H9 (cell line): ENCODE data around the gene TSPEAR. TPM values are rescaled to one million over a fixed set of nuclear protein-coding genes. Genes with fewer than 3 reads are reported as not detected.

Experiments
- DNase-seq: peaks from one replicate; pipeline ENCODE4 v3.0.0-alpha.2; 2017
- H2AFZ ChIP-seq: one replicate; pipeline ENCODE4 v1.6.1; 2013; ENCODE audit warnings: mild to moderate bottlenecking, low read length, control low read depth, moderate library complexity
- H2AK5ac ChIP-seq: 2 replicates; pipeline ENCODE4 v1.6.1; 2013; ENCODE audit warnings: low read length, control low read depth, mixed read lengths; ENCODE audit not compliant: insufficient read length
- H2BK120ac ChIP-seq: one replicate; pipeline ENCODE4 v1.6.1; 2013; ENCODE audit warnings: low read depth, mild to moderate bottlenecking, low read length, control low read depth, inconsistent platforms; ENCODE audit not compliant: poor library complexity, severe bottlenecking
- H2BK12ac ChIP-seq: 2 replicates; pipeline ENCODE4 v1.6.1; 2013; ENCODE audit warnings: low read length, control low read depth, mixed read lengths, low read depth; ENCODE audit not compliant: insufficient read length
- H2BK15ac ChIP-seq: 2 replicates; pipeline ENCODE4 v1.6.1; 2013; ENCODE audit warnings: low read depth, low read length, control low read depth
- H2BK20ac ChIP-seq: one replicate; pipeline ENCODE4 v1.6.1; 2013; ENCODE audit warnings: low read depth, mild to moderate bottlenecking, low read length, control low read depth, inconsistent platforms; ENCODE audit not compliant: poor library complexity, severe bottlenecking
- H2BK5ac ChIP-seq: 2 replicates; pipeline ENCODE4 v1.6.1; 2013; ENCODE audit warnings: low read length, control low read depth, mixed read lengths; ENCODE audit not compliant: insufficient read length
- H3K14ac ChIP-seq: 2 replicates; pipeline ENCODE4 v1.6.1; 2013; ENCODE audit warnings: low read length, control low read depth; ENCODE audit not compliant: insufficient read depth
- H3K18ac ChIP-seq: 2 replicates; pipeline ENCODE4 v1.6.1; 2013; ENCODE audit warnings: low read depth, mild to moderate bottlenecking, mixed read lengths, low read length, control low read depth; ENCODE audit not compliant: insufficient read length
- H3K23ac ChIP-seq: 2 replicates; pipeline ENCODE4 v1.6.1; 2013; ENCODE audit warnings: low read length, control low read depth, mixed read lengths, low read depth; ENCODE audit not compliant: insufficient read length
- H3K23me2 ChIP-seq: 2 replicates; pipeline ENCODE4 v1.6.1; 2013; ENCODE audit warnings: low read depth, mild to moderate bottlenecking, mixed read lengths, low read length, control low read depth; ENCODE audit not compliant: insufficient read length, poor library complexity, severe bottlenecking
- H3K27ac ChIP-seq: 2 replicates; pipeline ENCODE4 v1.5.1; 2013; ENCODE audit warnings: low read length, control low read depth, mixed read lengths, low read depth; ENCODE audit not compliant: insufficient read length
- H3K27me3 ChIP-seq: 2 replicates; pipeline ENCODE4 v1.6.1; 2013; ENCODE audit warnings: low read length, control low read depth, inconsistent platforms; ENCODE audit not compliant: insufficient read depth
- H3K4ac ChIP-seq: 2 replicates; pipeline ENCODE4 v1.6.1; 2013; ENCODE audit warnings: low read depth, mild to moderate bottlenecking, control low read depth, inconsistent platforms, low read length, moderate library complexity
- H3K4me1 ChIP-seq: 2 replicates; pipeline ENCODE4 v1.6.1; 2013; ENCODE audit warnings: low read length, control low read depth, inconsistent platforms; ENCODE audit not compliant: insufficient read depth
- H3K4me2 ChIP-seq: 2 replicates; pipeline ENCODE4 v1.6.1; 2013; ENCODE audit warnings: low read length, control low read depth, mixed read lengths; ENCODE audit not compliant: insufficient read length, insufficient read depth
- H3K56ac ChIP-seq: 2 replicates; pipeline ENCODE4 v1.6.1; 2013; ENCODE audit warnings: low read depth, mild to moderate bottlenecking, mixed read lengths, low read length, control low read depth; ENCODE audit not compliant: insufficient read length
- H3K79me1 ChIP-seq: 2 replicates; pipeline ENCODE4 v1.6.1; 2013; ENCODE audit warnings: low read depth, mild to moderate bottlenecking, moderate library complexity, low read length, control low read depth, inconsistent platforms; ENCODE audit not compliant: insufficient read depth, poor library complexity, severe bottlenecking
- H3K79me2 ChIP-seq: 2 replicates; pipeline ENCODE4 v1.6.1; 2013; ENCODE audit warnings: low read length, control low read depth, inconsistent platforms; ENCODE audit not compliant: insufficient read depth
- H3K9ac ChIP-seq: 2 replicates; pipeline ENCODE4 v1.6.1; 2013; ENCODE audit warnings: low read length, control low read depth, mixed read lengths; ENCODE audit not compliant: insufficient read length; ENCODE audit errors: extremely low read depth
- H3K9me3 ChIP-seq: one replicate; pipeline ENCODE4 v1.6.1; 2013; ENCODE audit warnings: low read depth, low read length, inconsistent platforms; ENCODE audit not compliant: control insufficient read depth
- H3T11ph ChIP-seq: one replicate; pipeline ENCODE4 v1.6.1; 2013; ENCODE audit warnings: mild to moderate bottlenecking, low read length, control low read depth, inconsistent platforms
- H4K20me1 ChIP-seq: one replicate; pipeline ENCODE4 v1.6.1; 2013; ENCODE audit not compliant: control insufficient read depth, insufficient read length, insufficient read depth
- H4K5ac ChIP-seq: 2 replicates; pipeline ENCODE4 v1.6.1; 2013; ENCODE audit warnings: low read depth, mild to moderate bottlenecking, mixed read lengths, low read length, control low read depth; ENCODE audit not compliant: insufficient read length
- H4K8ac ChIP-seq: replicated peaks from 2 replicates; pipeline ENCODE4 v1.6.1; 2013; ENCODE audit warnings: low read length, control low read depth, mixed read lengths, low read depth; ENCODE audit not compliant: insufficient read length
- H4K91ac ChIP-seq: 2 replicates; pipeline ENCODE4 v1.6.1; 2013; ENCODE audit warnings: low read depth, mild to moderate bottlenecking, moderate library complexity, mixed read lengths, low read length, control low read depth; ENCODE audit not compliant: insufficient read length
- H3K27ac Mint-ChIP-seq, 3 experiments: 2 replicates in 2 of 3; 3 replicates in 1 of 3; pipeline ENCODE4 v1.8.0; 2020 to 2021; ENCODE audit warnings: mixed read lengths in 3 of 3, mild to moderate bottlenecking in 1 of 3, moderate library complexity in 1 of 3
- H3K27me3 Mint-ChIP-seq: 2 replicates; pipeline ENCODE4 v1.8.0; 2021; ENCODE audit warnings: low read depth, mild to moderate bottlenecking, moderate library complexity, mixed read lengths
- H3K36me3 Mint-ChIP-seq, 3 experiments: 2 replicates in 2 of 3; 3 replicates in 1 of 3; pipeline ENCODE4 v1.8.0; 2020 to 2021; ENCODE audit warnings: low read depth in 3 of 3, mixed read lengths in 3 of 3; ENCODE audit not compliant: insufficient read depth in 1 of 3
- H3K4me1 Mint-ChIP-seq, 2 experiments: 2 replicates each; pipeline ENCODE4 v1.8.0; 2020; ENCODE audit warnings: mixed read lengths in 2 of 2
- H3K4me3 Mint-ChIP-seq, 2 experiments: 2 replicates in 1 of 2; 3 replicates in 1 of 2; pipeline ENCODE4 v1.8.0; 2020 to 2021; ENCODE audit warnings: mild to moderate bottlenecking in 2 of 2, mixed read lengths in 2 of 2, moderate library complexity in 1 of 2
- H3K9me3 Mint-ChIP-seq, 2 experiments: 2 replicates in 1 of 2; 3 replicates in 1 of 2; pipeline ENCODE4 v1.8.0; 2020; ENCODE audit warnings: mild to moderate bottlenecking in 2 of 2, mixed read lengths in 2 of 2, moderate library complexity in 1 of 2
- CTCF ChIP-seq: fragments of 200-600 bp; sonication (generic); conservative IDR thresholded peaks from 3 replicates; pipeline ENCODE4 v1.8.0; 2021; ENCODE audit warnings: antibody characterized with exemption, mild to moderate bottlenecking
- WGBS: extraction: QIAGEN DNeasy Blood & Tissue Kit; methylation state at CpG from one replicate; pipeline ENCODE4 v1.1.7; 2013; ENCODE audit warnings: missing lambda C conversion rate, low lambda C conversion rate, mixed read lengths; ENCODE audit not compliant: insufficient read length; ENCODE audit errors: extremely low coverage; 5-methylcytosine and 5-hydroxymethylcytosine counted together
- total RNA-seq: library from RNA; stranded (reverse); gene quantifications from 2 replicates; pipeline ENCODE4 v1.2.1, GENCODE V29; 2021

The TSPEAR gene
- total RNA-seq, 1 experiment from 2014 or later: 1.3 TPM

- DNase-seq: no peak
- H3K4me3 Mint-ChIP-seq: peak overlapping the region; percentile 84 to 88
Observed at GRCh38 chr21:44486302-44486701, 225.1 kb downstream of the TSPEAR start.

More at GRCh38 chr21:44486302-44486701, 225.1 kb downstream of the TSPEAR start:
- Mint-ChIP-seq H3K36me3 (peaks cover 11 to 16% (median 16%) of the 10 kb centered on the region in 3 experiments), H3K27me3 (no peaks in the 10 kb centered on the region), H3K4me1 (peaks cover 18 to 31% of the 10 kb centered on the region in 2 experiments), H3K9me3 (peaks cover 7% of the 10 kb centered on the region in 2 experiments; a peak in 3 of 5 replicates), H3K27ac (peak overlapping the region in 1 of 3 experiments; percentile 87; a peak in 1 of 7 replicates)
- no peak overlapping the region for H2BK15ac ChIP-seq
- no peak overlapping the region for H3K18ac ChIP-seq
- H3K27ac ChIP-seq: no peak overlapping the region
- H2BK20ac ChIP-seq: no peak overlapping the region
- no peaks in the 10 kb centered on the region for H3K9me3 ChIP-seq
- H4K91ac ChIP-seq: no peak overlapping the region
- no peak overlapping the region for H2BK5ac ChIP-seq
- H3K27me3 ChIP-seq: no peaks in the 10 kb centered on the region
- no peaks in the 10 kb centered on the region for H4K20me1 ChIP-seq
- no peak overlapping the region for H3K23ac ChIP-seq
- H4K5ac ChIP-seq: no peak overlapping the region
- H3K9ac ChIP-seq: peak overlapping the region; percentile 23
- no peak overlapping the region for H3K4ac ChIP-seq
- no peak overlapping the region for H2BK120ac ChIP-seq
- peak overlapping the region; percentile 86 for H3K4me2 ChIP-seq
- H3K79me2 ChIP-seq: peaks cover 7% of the 10 kb centered on the region; the same call in 1 of the 2 replicates
- H3K23me2 ChIP-seq: peaks cover 3% of the 10 kb centered on the region
- no peak overlapping the region for H3T11ph ChIP-seq
- H3K14ac ChIP-seq: no peak overlapping the region; the same call in 1 of the 2 replicates
- no peak overlapping the region for H2AK5ac ChIP-seq
- H4K8ac ChIP-seq: no peak overlapping the region
- TF ChIP-seq CTCF: no peak
- no peak overlapping the region for H3K56ac ChIP-seq
- H2BK12ac ChIP-seq: no peak overlapping the region
- H3K79me1 ChIP-seq: peaks cover 3% of the 10 kb centered on the region
- no peak overlapping the region for H2AFZ ChIP-seq
- no peaks in the 10 kb centered on the region; the same call in 1 of the 2 replicates for H3K4me1 ChIP-seq
- no CpG with 5 or more reads among the region's 16 CpGs for WGBS
